H1 (cell line): ENCODE data around the gene KLK4.

Experiments used
- BRCA1 ChIP-seq: IDR thresholded peaks from 2 replicates; pipeline ENCODE4 v1.6.1; 2012; ENCODE audit warnings: low read depth, low read length, improper control_type of control experiment
- EZH2 ChIP-seq: fragments of 200-600 bp; sonication (generic); IDR thresholded peaks from 2 replicates; pipeline ENCODE4 v1.7.1; 2012; ENCODE audit warnings: low read depth, mild to moderate bottlenecking, moderate library complexity, low read length, inconsistent platforms; ENCODE audit not compliant: severe bottlenecking
- GTF2F1 ChIP-seq: IDR thresholded peaks from 2 replicates; pipeline ENCODE4 v1.6.1; 2012; ENCODE audit warnings: low read depth, low read length, improper control_type of control experiment, borderline replicate concordance
- HDAC6 ChIP-seq: IDR thresholded peaks from one replicate; pipeline ENCODE4 v1.7.1; 2012; ENCODE audit warnings: low read depth, mild to moderate bottlenecking, inconsistent platforms, low read length, moderate library complexity
- KDM5A ChIP-seq: fragments of 200-600 bp; IDR thresholded peaks from 2 replicates; pipeline ENCODE4 v1.7.1; 2012; ENCODE audit warnings: mild to moderate bottlenecking, low read length, inconsistent platforms, mixed read lengths
- POLR2A ChIP-seq, 2 experiments: IDR thresholded peaks; 1 replicate in 1 of 2; 2 replicates in 1 of 2; pipeline ENCODE4 v1.6.1; 2011; ENCODE audit warnings: low read depth in 2 of 2, low read length in 2 of 2, mild to moderate bottlenecking in 2 of 2; ENCODE audit errors: control extremely low read depth in 1 of 2
- RNF2 ChIP-seq: fragments of 200-900, 300-1000 bp; sonication (generic); IDR thresholded peaks from 2 replicates; pipeline ENCODE4 v1.7.1; 2016; ENCODE audit warnings: borderline replicate concordance, low read depth, mild to moderate bottlenecking, antibody characterized with exemption, low read length; ENCODE audit not compliant: poor library complexity, severe bottlenecking; ENCODE audit errors: missing control alignments
- YY1 ChIP-seq: IDR thresholded peaks from 2 replicates; pipeline ENCODE4 v1.6.1; 2011; ENCODE audit warnings: low read depth, mild to moderate bottlenecking, low read length
- TF ChIP-seq, protein P1 (sequence below), 3 experiments: IDR thresholded peaks; 1 replicate in 2 of 3; 2 replicates in 1 of 3; pipeline versions ENCODE4 v1.5.1 to v1.6.1; 2011; ENCODE audit warnings: low read length in 3 of 3, mild to moderate bottlenecking in 3 of 3, inconsistent platforms in 2 of 3, low read depth in 1 of 3, moderate library complexity in 1 of 3; ENCODE audit not compliant: insufficient read depth in 1 of 3; ENCODE audit errors: control extremely low read depth in 1 of 3
- TF ChIP-seq, protein P2 (sequence below): IDR thresholded peaks from 2 replicates; pipeline ENCODE4 v1.6.1; 2012; ENCODE audit warnings: low read length, inconsistent platforms

DNA sequence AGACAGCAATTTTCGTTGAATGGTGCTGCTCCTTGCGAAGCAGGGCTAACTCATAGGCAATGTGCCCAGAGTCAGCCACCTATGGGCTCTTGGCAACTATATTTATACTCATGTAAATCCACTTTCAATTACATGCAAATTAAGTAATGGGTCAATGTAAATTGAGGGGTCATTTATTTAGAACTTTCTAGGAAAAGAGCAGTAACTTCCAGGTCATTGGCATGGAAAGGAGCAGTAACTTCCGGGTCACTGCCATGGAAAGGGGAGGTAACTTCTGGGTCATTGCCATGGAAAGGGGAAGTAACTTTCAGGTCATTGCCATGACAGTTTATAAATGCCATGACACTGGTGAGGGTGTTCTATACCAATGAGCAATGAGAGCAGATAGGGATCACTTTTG is 11.6 kb downstream of the KLK4 start:
- no peak for TF ChIP-seq BRCA1
- no peak for TF ChIP-seq KDM5A
- no peak for TF ChIP-seq HDAC6
- TF ChIP-seq, protein P1, sequence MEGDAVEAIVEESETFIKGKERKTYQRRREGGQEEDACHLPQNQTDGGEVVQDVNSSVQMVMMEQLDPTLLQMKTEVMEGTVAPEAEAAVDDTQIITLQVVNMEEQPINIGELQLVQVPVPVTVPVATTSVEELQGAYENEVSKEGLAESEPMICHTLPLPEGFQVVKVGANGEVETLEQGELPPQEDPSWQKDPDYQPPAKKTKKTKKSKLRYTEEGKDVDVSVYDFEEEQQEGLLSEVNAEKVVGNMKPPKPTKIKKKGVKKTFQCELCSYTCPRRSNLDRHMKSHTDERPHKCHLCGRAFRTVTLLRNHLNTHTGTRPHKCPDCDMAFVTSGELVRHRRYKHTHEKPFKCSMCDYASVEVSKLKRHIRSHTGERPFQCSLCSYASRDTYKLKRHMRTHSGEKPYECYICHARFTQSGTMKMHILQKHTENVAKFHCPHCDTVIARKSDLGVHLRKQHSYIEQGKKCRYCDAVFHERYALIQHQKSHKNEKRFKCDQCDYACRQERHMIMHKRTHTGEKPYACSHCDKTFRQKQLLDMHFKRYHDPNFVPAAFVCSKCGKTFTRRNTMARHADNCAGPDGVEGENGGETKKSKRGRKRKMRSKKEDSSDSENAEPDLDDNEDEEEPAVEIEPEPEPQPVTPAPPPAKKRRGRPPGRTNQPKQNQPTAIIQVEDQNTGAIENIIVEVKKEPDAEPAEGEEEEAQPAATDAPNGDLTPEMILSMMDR (IDR thresholded peaks at IDR 0.05; ENCODE audit: control extremely low read depth in 1 of 3, insufficient read depth in 1 of 3, low read depth in 1 of 3, low read length in 3 of 3) = no peak
- TF ChIP-seq POLR2A (IDR thresholded peaks at IDR 0.05; ENCODE audit: control extremely low read depth in 1 of 2, low read depth in 2 of 2, low read length in 2 of 2) = no peak
- TF ChIP-seq GTF2F1 = no peak
- TF ChIP-seq YY1 = no peak
- no peak for TF ChIP-seq RNF2
- TF ChIP-seq EZH2 = no peak
- TF ChIP-seq, protein P2, sequence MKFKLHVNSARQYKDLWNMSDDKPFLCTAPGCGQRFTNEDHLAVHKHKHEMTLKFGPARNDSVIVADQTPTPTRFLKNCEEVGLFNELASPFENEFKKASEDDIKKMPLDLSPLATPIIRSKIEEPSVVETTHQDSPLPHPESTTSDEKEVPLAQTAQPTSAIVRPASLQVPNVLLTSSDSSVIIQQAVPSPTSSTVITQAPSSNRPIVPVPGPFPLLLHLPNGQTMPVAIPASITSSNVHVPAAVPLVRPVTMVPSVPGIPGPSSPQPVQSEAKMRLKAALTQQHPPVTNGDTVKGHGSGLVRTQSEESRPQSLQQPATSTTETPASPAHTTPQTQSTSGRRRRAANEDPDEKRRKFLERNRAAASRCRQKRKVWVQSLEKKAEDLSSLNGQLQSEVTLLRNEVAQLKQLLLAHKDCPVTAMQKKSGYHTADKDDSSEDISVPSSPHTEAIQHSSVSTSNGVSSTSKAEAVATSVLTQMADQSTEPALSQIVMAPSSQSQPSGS = no peak
